KG1 (cell line): Measurements from ENCODE around the gene MPRIP.

Source experiments
- DNase-seq: peaks from one replicate; lab custom pipeline; 2025; lab: John Stamatoyannopoulos, UW

The MPRIP gene

GRCh38 chr17:17214646-17215436 lies 172.6 kb downstream of the MPRIP start:
- no peak for DNase-seq

GRCh38 chr17:17215575-17215974 lies 173.3 kb downstream of the MPRIP start:
- no peak for DNase-seq

GRCh38 chr17:17216236-17216635 lies 174.0 kb downstream of the MPRIP start:
- no peak for DNase-seq

- DNase-seq = no peak
These were observed 174.5 kb downstream of the MPRIP start for GRCh38 chr17:17216776-17217175.

- no peak for DNase-seq
These were observed 175.7 kb downstream of the MPRIP start for GRCh38 chr17:17217995-17218394.

GRCh38 chr17:17220529-17220928 lies 178.3 kb downstream of the MPRIP start:
- no peak for DNase-seq

- no peak for DNase-seq
These were observed 179.1 kb downstream of the MPRIP start for GRCh38 chr17:17221329-17221728.

- no peak for DNase-seq
These were observed 181.5 kb downstream of the MPRIP start for GRCh38 chr17:17223736-17224135.

GRCh38 chr17:17224137-17224536 lies 181.9 kb downstream of the MPRIP start:
- no peak for DNase-seq

- no peak for DNase-seq
These were observed 183.6 kb downstream of the MPRIP start for GRCh38 chr17:17225901-17226300.

- no peak for DNase-seq
These were observed 184.4 kb downstream of the MPRIP start for GRCh38 chr17:17226451-17227265.

- DNase-seq = no peak
These were observed 185.6 kb downstream of the MPRIP start for GRCh38 chr17:17227608-17228520.

GRCh38 chr17:17228521-17229279 lies 186.4 kb downstream of the MPRIP start:
- DNase-seq = no peak

- DNase-seq = no peak
These were observed 187.4 kb downstream of the MPRIP start for GRCh38 chr17:17229416-17230384.

GRCh38 chr17:17231621-17232302 lies 189.5 kb downstream of the MPRIP start:
- DNase-seq = no peak

- no peak for DNase-seq
These were observed 190.0 kb downstream of the MPRIP start for GRCh38 chr17:17232303-17232621.

GRCh38 chr17:17235212-17236174 lies 193.2 kb downstream of the MPRIP start:
- no peak for DNase-seq

GRCh38 chr17:17236295-17237025 lies 194.2 kb downstream of the MPRIP start:
- no peak for DNase-seq
